GM03348 (cell line): ENCODE measurements around the gene ASCC1.

Experiments
- DNase-seq: peaks from one replicate; pipeline ENCODE4 v3.0.0; 2012; ENCODE audit warnings: low spot score

The ASCC1 gene

GRCh38 chr10:72081772-72082590 lies 134.1 kb downstream of the ASCC1 start:
- no peak for DNase-seq

- no peak for DNase-seq
Measured at GRCh38 chr10:72081210-72081609, 134.9 kb downstream of the ASCC1 start.

GRCh38 chr10:72080042-72080975 lies 135.8 kb downstream of the ASCC1 start:
- DNase-seq, result no peak

- DNase-seq, result no peak
Measured at GRCh38 chr10:72079356-72079755, 136.7 kb downstream of the ASCC1 start.

- DNase-seq, result no peak
Measured at GRCh38 chr10:72077275-72077990, 138.6 kb downstream of the ASCC1 start.

- DNase-seq, result no peak
Measured at GRCh38 chr10:72076756-72077155, 139.3 kb downstream of the ASCC1 start.

- DNase-seq, result no peak
Measured at GRCh38 chr10:72075376-72076115, 140.5 kb downstream of the ASCC1 start.

- DNase-seq, result no peak
Measured at GRCh38 chr10:72074574-72075375, 141.3 kb downstream of the ASCC1 start.

- DNase-seq, result no peak
Measured at GRCh38 chr10:72073708-72074573, 142.1 kb downstream of the ASCC1 start.

GRCh38 chr10:72072639-72073038 lies 143.4 kb downstream of the ASCC1 start:
- DNase-seq, result no peak

- no peak for DNase-seq
Measured at GRCh38 chr10:72072046-72072445, 144.0 kb downstream of the ASCC1 start.

- no peak for DNase-seq
Measured at GRCh38 chr10:72069751-72070526, 146.1 kb downstream of the ASCC1 start.

- DNase-seq, result no peak
Measured at GRCh38 chr10:72068901-72069446, 147.1 kb downstream of the ASCC1 start.

GRCh38 chr10:72068126-72068765 lies 147.8 kb downstream of the ASCC1 start:
- no peak for DNase-seq

- no peak for DNase-seq
Measured at GRCh38 chr10:72067463-72068125, 148.5 kb downstream of the ASCC1 start.

- no peak for DNase-seq
Measured at GRCh38 chr10:72066318-72067284, 149.5 kb downstream of the ASCC1 start.
